ENCODE results near the gene RNU1-2.

GRCh38 chr1:16904560-16905109 is 8.9 kb downstream of the RNU1-2 start:
- TF ChIP-seq EZH2 (optimal IDR thresholded peaks at IDR 0.05; ENCODE audit: low read depth, low read length) (no peak), EZH2phosphoT487 (IDR thresholded peaks at IDR 0.05; ENCODE audit: low read length) (no peak)
- TF ChIP-seq, protein P1, sequence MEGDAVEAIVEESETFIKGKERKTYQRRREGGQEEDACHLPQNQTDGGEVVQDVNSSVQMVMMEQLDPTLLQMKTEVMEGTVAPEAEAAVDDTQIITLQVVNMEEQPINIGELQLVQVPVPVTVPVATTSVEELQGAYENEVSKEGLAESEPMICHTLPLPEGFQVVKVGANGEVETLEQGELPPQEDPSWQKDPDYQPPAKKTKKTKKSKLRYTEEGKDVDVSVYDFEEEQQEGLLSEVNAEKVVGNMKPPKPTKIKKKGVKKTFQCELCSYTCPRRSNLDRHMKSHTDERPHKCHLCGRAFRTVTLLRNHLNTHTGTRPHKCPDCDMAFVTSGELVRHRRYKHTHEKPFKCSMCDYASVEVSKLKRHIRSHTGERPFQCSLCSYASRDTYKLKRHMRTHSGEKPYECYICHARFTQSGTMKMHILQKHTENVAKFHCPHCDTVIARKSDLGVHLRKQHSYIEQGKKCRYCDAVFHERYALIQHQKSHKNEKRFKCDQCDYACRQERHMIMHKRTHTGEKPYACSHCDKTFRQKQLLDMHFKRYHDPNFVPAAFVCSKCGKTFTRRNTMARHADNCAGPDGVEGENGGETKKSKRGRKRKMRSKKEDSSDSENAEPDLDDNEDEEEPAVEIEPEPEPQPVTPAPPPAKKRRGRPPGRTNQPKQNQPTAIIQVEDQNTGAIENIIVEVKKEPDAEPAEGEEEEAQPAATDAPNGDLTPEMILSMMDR (IDR thresholded peaks at IDR 0.05; ENCODE audit: low read length), result no peak
